Endothelial cell of umbilical vein (primary cell): Measurements from ENCODE around the gene NRCAM. TPM values are rescaled to one million over a fixed set of nuclear protein-coding genes. Genes with fewer than 3 reads are reported as not detected.

Experiments used
- BruUV-seq: library from RNA; stranded (reverse); fragments of 400-500 nt; replicated peaks from 2 replicates; lab custom pipeline; 2021; lab: Mats Ljungman, UMichigan
- CTCF ChIA-PET: fragments of 300-600, 350-600 bp; sonication (Branson Sonifier 250); formaldehyde crosslinking; loops from one replicate; lab custom pipeline; 2021; ENCODE audit warnings: antibody characterized with exemption, inconsistent platforms; lab: Charles Lee
- POLR2A ChIA-PET: fragments of 300-600, 350-600 bp; sonication (Branson Sonifier 250); formaldehyde crosslinking; loops from one replicate; lab custom pipeline; 2021; ENCODE audit warnings: antibody characterized with exemption, inconsistent platforms; lab: Charles Lee
- DNase-seq: peaks from one replicate; pipeline ENCODE4 v3.0.0-alpha.2; 2011; ENCODE audit warnings: low read depth, low spot score
- FAIRE-seq: peaks from 2 replicates; lab custom pipeline; 2011; peaks lifted over from hg19 to GRCh38; lab: Jason Lieb, UNC
- H2AFZ ChIP-seq: 2 replicates; pipeline ENCODE4 v1.6.0; 2012; ENCODE audit warnings: low read depth, low read length, control low read depth, inconsistent platforms
- H3K27ac ChIP-seq: 2 replicates; pipeline ENCODE4 v1.5.1; 2011; ENCODE audit warnings: low read depth, mild to moderate bottlenecking, control low read depth, low read length, moderate library complexity; ENCODE audit not compliant: insufficient read depth
- H3K27me3 ChIP-seq, 2 experiments: 2 replicates each; pipeline versions ENCODE4 v1.6.0 to v1.6.1; 2011; ENCODE audit warnings: low read length in 2 of 2, mixed read lengths in 1 of 2; ENCODE audit not compliant: control insufficient read depth in 2 of 2, insufficient read depth in 2 of 2
- H3K36me3 ChIP-seq, 2 experiments: 2 replicates in 1 of 2; 3 replicates in 1 of 2; pipeline ENCODE4 v1.5.1; 2011; ENCODE audit warnings: low read length in 2 of 2, mild to moderate bottlenecking in 1 of 2, moderate library complexity in 1 of 2; ENCODE audit not compliant: control insufficient read depth in 2 of 2, insufficient read depth in 2 of 2; ENCODE audit errors: extremely low read depth in 1 of 2
- H3K4me1 ChIP-seq: 3 replicates; pipeline ENCODE4 v1.5.1; 2011; ENCODE audit warnings: mild to moderate bottlenecking, low read length; ENCODE audit not compliant: control insufficient read depth, insufficient read depth; ENCODE audit errors: extremely low read depth
- H3K4me2 ChIP-seq: 2 replicates; pipeline ENCODE4 v1.6.1; 2011; ENCODE audit warnings: low read length, control low read depth, mixed read lengths; ENCODE audit not compliant: insufficient read depth
- H3K4me3 ChIP-seq, 3 experiments: fragments of 200-600 bp in 1 of 3; sonication (generic), shearing (Covaris generic) in 1 of 3; replicated peaks in 1 of 3; 2 replicates each; pipeline ENCODE4 v1.5.1; 2011 to 2016; ENCODE audit warnings: control low read depth in 3 of 3, low read length in 3 of 3, mild to moderate bottlenecking in 2 of 3, inconsistent platforms in 1 of 3, low read depth in 1 of 3, moderate library complexity in 1 of 3; ENCODE audit not compliant: insufficient read depth in 1 of 3
- H3K79me2 ChIP-seq: 2 replicates; pipeline ENCODE4 v1.6.0; 2012; ENCODE audit warnings: low read length, inconsistent platforms; ENCODE audit not compliant: control insufficient read depth, insufficient read depth
- H3K9ac ChIP-seq: replicated peaks from 2 replicates; pipeline ENCODE3; 2011; ENCODE audit warnings: low read length, control low read depth; ENCODE audit not compliant: insufficient read depth; ENCODE audit errors: extremely low read depth
- H3K9me1 ChIP-seq: replicated peaks from 3 replicates; pipeline ENCODE4 v1.6.0; 2011; ENCODE audit warnings: mild to moderate bottlenecking, low read length; ENCODE audit not compliant: control insufficient read depth, insufficient read depth; ENCODE audit errors: extremely low read depth
- H3K9me3 ChIP-seq: replicated peaks from 2 replicates; pipeline ENCODE4 v1.5.1; 2012; ENCODE audit warnings: low read length, inconsistent platforms; ENCODE audit not compliant: control insufficient read depth, insufficient read depth
- H4K20me1 ChIP-seq: replicated peaks from 2 replicates; pipeline ENCODE3; 2011; ENCODE audit warnings: mild to moderate bottlenecking, low read length; ENCODE audit not compliant: control insufficient read depth, insufficient read depth; ENCODE audit errors: extremely low read depth
- CTCF ChIP-seq, 2 donors: IDR thresholded peaks; 1 replicate in 1 of 2; 2 replicates in 1 of 2; pipeline ENCODE4 v1.5.1; 2011; ENCODE audit warnings: low read length in 2 of 2, mild to moderate bottlenecking in 2 of 2, moderate library complexity in 2 of 2, control low read depth in 1 of 2, inconsistent platforms in 1 of 2, low read depth in 1 of 2; ENCODE audit not compliant: insufficient read depth in 1 of 2; ENCODE audit errors: extremely low read depth in 1 of 2
- EZH2 ChIP-seq: IDR thresholded peaks from 2 replicates; pipeline ENCODE4 v1.6.1; 2012; ENCODE audit warnings: borderline replicate concordance, low read depth, mild to moderate bottlenecking, moderate library complexity, low read length, inconsistent platforms; ENCODE audit not compliant: severe bottlenecking
- FOS ChIP-seq: IDR thresholded peaks from 2 replicates; pipeline ENCODE4 v1.6.1; 2011; ENCODE audit warnings: mild to moderate bottlenecking, low read length, moderate library complexity, borderline replicate concordance; ENCODE audit not compliant: insufficient read depth
- GATA2 ChIP-seq: IDR thresholded peaks from 2 replicates; pipeline ENCODE4 v1.7.0; 2011; ENCODE audit warnings: low read depth, mild to moderate bottlenecking, moderate library complexity, mixed read lengths, low read length; ENCODE audit not compliant: insufficient read length, insufficient read depth
- JUN ChIP-seq: IDR thresholded peaks from 2 replicates; pipeline ENCODE4 v1.6.1; 2011; ENCODE audit warnings: borderline replicate concordance, low read depth; ENCODE audit not compliant: insufficient read length, insufficient read depth
- MAX ChIP-seq: IDR thresholded peaks from 2 replicates; pipeline ENCODE4 v1.6.1; 2011; ENCODE audit not compliant: insufficient read depth, insufficient read length
- MYC ChIP-seq: IDR thresholded peaks from one replicate; pipeline ENCODE4 v1.6.1; 2011; ENCODE audit warnings: mild to moderate bottlenecking, low read depth, low read length
- POLR2A ChIP-seq: IDR thresholded peaks from 2 replicates; pipeline ENCODE4 v1.6.1; 2012; ENCODE audit warnings: low read depth, mild to moderate bottlenecking, control low read depth, low read length
- POLR2AphosphoS5 ChIP-seq: IDR thresholded peaks from 2 replicates; pipeline ENCODE4 v1.6.1; 2012; ENCODE audit warnings: low read depth, mild to moderate bottlenecking, control low read depth, low read length, moderate library complexity; ENCODE audit not compliant: insufficient read depth
- dilution Hi-C: fragments of 300-500 bp; cut with MboI; formaldehyde crosslinking; loops from one replicate; pipeline ENCODE4 v1.15.0; 2019; ENCODE audit warnings: low sequenced_read_pairs; ENCODE audit not compliant: extremely low pct_ligation_motif_present
- intact Hi-C: fragments of 100-400 bp; cut with micrococcal nuclease; formaldehyde crosslinking; loops from one replicate; pipeline ENCODE4 v1.10.0; 2022
- polyA plus RNA-seq, 4 experiments: library from polyadenylated mRNA; depleted of rRNA in 3 of 4; stranded (reverse) in 3 of 4; unstranded in 1 of 4; fragments of >200 nt; gene quantifications; 2 replicates each; pipeline versions ENCODE4 v1.2.1 to v1.2.3, GENCODE V29; 2011 to 2012; ENCODE audit warnings: missing spikeins in 1 of 4
- total RNA-seq: library from RNA; stranded (reverse); gene quantifications from 2 replicates; pipeline ENCODE4 v1.2.3, GENCODE V29; 2021

NRCAM gene
- total and polyA plus RNA-seq, 2 donors (not counting 3 experiments of a cell fraction or from before 2014, with no cell fraction given) = 26.0 to 47.6 TPM

GRCh38 chr7:108188724-108189123 lies 267.5 kb downstream of the NRCAM start:
- no peak for FAIRE-seq
- no peaks in the 10 kb centered on the region for H3K27me3 ChIP-seq
- H3K27ac ChIP-seq = no peak overlapping the region
- no peak overlapping the region for H3K9ac ChIP-seq
- peaks cover 2 to 8% of the 10 kb centered on the region in 2 experiments for H3K36me3 ChIP-seq
- ChIA-PET POLR2A (no interaction called here), CTCF (interaction anchor here (1.6 kb wide), 1 partner anchor 17 kb away, joined by 3 read pairs; no protein-coding TSS in a partner anchor)
- no peaks in the 10 kb centered on the region for H3K9me1 ChIP-seq
- TF ChIP-seq FOS (no peak), MAX (no peak), JUN (no peak), POLR2A (no peak), CTCF (IDR thresholded peaks at IDR 0.05; ENCODE audit: extremely low read depth in 1 of 2, insufficient read depth in 1 of 2, low read depth in 1 of 2, low read length in 2 of 2) (no peak), POLR2AphosphoS5 (no peak), EZH2 (no peak), GATA2 (no peak), MYC (no peak)
- H3K4me3 ChIP-seq = no peak overlapping the region
- no peak overlapping the region for H3K4me2 ChIP-seq
- no peaks in the 10 kb centered on the region for H3K79me2 ChIP-seq
- no peak overlapping the region for H2AFZ ChIP-seq
- dilution Hi-C loops = loop anchor here (25.0 kb wide), 1 partner anchor 299 kb away; no protein-coding TSS in a partner anchor
- DNase-seq = no peak
- H3K9me3 ChIP-seq = no peaks in the 10 kb centered on the region
- no peaks in the 10 kb centered on the region for H3K4me1 ChIP-seq
- intact Hi-C loops = no loop called here
- no TSS peak for BruUV-seq
- H4K20me1 ChIP-seq = no peaks in the 10 kb centered on the region
